Middle frontal gyrus (tissue), 1 donor: ENCODE measurements around the gene PRSS50.

Source experiments
- DNase-seq: peaks from one replicate; pipeline ENCODE4 v3.0.0-alpha.2; 2015; ENCODE audit warnings: low spot score; ENCODE audit errors: extremely low spot score

PRSS50 gene

DNA sequence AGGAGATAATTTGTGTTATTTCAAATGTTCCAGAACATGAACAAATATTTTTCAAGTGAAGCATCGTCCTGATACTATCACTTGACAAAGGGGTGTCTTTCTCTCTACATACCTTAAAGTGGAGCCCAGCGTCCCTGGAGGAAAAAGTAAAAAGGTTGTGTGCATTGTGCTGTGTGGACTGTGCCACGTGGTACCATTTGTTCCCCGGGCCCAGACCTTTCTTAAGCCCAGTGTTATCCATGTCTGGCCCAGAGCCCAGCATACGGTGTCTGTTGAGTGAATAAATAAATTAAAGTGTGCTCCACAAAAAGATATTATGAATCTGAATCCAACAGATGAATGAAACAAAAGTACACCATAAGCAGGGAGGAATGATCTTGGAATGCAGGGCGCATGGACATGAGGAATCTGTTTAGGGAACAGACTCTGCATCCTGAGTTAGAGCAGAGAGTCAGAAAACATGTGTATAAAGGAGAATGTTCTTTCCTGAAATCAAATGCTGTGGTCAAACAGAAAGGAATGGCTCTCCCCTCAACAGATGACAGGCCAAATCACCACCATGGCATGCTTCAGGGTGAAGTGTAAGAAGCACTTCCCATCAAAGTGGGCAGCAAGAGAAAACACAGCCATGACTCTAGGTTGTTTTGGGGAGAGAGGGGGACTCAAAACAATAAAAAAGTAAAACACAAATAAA lies 8.1 kb upstream of the PRSS50 start:
- DNase-seq, result no peak

DNA sequence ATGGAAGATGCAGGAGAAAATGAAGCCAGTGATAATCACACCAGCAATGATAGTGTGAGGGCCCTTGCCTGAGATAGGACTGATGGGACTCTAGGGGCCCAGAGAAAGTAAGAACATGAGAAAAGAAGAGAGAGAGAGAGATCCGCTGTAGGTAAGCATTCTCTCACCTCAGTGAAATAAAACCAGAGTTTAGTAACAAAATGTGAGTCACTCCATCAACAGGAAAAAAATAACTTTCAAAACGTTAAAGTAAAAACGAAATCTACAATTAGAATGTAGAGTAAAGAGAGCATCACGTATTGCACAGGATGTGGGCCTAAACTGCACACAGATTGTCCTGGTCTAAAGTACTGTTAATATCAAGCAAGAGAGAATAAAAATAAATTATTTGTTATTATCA lies 6.8 kb upstream of the PRSS50 start:
- DNase-seq, result no peak

DNA sequence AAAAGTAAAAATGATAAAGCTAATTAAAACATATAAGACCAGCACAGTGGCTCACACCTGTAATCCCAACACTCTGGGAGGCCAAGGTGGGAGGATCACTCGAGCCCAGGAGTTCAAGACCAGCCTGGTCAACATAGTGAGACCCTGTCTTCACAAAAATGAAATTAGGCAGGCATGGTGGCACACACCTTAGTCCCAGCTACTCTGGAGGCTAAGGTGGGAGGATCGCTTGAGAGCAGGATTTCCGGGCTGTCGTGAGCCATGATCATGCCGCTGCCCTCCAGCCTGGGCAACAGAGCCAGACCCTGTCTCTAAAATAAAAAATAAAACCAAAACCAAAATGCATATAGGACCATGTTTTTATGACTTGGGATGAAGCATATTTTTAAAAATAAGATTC lies 4.8 kb upstream of the PRSS50 start:
- DNase-seq, result no peak

DNA sequence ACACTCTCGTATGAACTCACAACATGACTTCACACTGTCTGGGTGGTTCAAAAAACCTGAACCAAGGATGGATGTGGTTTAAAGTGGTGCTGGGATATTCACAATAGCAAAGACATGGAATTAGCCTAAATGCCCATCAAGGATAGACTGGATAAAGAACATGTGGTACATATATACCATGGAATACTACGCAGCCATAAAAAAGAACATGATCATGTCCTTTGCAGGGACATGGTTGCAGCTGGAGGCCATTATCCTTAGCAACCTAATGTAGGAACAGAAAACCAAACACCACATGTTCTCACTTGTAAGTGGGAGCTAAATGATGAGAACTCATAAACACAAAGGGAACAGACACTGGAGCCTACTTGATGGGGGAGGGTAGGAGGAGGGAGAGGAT lies 3.3 kb upstream of the PRSS50 start:
- no peak for DNase-seq

DNA sequence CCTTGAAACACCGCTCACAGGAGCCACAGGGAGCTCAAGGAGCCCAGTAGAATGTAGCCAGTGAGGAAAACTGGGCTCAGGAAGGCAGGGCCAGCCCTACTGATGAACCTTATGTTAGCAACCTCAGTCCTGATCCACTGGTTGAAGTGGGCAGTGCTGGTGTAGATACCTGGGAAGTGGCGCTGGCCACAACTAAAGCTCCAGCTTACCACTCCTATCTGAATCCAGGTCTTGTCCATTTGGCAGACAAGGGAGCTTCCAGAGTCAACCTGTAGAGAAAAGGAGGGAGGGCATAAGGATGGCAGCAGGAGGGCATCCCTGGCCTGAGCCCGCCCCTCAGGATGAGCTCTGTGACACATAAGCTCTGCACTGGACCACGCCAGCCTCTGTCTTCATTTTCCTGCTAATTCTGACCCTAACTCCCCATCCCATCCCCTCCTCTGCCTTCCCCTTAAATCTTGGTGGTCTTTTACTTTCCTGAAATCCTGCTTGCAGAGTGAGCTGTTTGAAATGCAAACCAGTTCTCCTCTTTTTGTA lies 2.1 kb upstream of the PRSS50 start:
- DNase-seq, result no peak

DNA sequence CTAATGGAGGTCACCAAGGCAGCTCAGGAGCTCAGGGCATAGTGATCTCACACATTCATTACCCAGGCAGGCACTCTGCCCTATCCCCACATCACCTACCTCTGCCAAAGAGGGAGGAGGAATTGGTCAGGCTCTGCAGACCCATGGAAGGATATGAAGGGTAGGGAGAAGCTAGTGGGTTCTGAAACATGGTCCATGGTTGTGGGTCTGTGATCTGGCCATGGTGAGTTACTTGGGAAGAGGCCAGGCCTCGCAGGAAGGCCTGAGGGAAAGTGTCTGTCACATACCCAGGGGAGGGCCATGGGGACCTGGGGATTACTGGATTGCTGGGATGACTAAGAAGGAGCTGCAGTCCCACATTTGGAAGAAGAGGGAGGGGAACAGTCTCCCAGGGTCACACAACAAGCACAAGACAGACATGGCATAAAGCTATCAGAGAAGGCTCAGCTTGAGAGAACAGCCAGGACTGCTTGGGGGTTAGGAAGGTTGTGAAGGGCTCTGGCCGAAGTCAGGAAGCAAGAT lies 1.4 kb upstream of the PRSS50 start:
- no peak for DNase-seq

DNA sequence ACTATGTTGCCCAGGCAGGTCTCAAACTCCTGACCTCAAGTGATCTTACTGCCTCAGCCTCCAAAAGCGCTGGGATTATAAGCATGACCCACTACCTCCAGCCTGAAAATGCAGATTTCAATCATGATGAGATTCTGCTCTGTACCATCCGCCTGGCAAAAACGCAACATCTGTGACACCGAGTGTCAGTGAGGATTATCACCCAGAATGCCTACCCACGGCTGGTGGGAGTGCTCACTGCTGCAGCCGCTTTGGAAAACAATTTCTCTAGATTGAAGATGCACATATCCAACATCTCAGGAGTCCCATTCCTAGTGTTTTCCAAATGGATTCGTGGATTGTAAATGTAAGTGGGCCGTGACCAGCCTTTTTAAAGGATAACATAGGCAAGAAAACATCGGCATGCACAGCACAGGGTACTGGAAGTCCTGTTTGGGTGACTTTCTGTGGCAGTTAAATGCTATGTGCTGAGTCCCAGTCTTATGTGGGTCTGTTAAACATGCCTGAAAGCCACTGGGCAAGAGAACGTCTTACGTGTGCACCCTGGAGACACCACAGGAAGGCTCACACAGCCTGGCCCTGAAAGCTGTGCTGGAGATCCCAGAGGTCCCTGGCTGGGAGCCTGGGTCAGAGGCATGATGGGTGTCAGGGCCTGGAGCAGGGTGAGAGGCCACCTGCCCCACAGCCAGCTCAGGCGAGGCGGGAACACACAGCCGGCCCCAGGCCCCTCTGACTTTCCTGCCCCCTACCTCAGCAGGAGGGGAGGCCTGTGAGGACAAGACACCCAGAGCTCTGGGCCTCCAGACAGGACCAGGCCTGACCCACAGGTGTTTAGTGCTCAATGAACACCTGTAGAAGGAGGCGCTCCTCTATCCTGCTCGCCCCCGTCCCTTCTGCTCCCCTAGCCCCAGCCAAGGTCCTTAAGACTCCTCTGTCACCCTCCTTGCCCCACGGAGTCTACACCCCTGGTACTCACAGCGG lies 918 bp downstream of the PRSS50 start:
- no peak for DNase-seq

DNA sequence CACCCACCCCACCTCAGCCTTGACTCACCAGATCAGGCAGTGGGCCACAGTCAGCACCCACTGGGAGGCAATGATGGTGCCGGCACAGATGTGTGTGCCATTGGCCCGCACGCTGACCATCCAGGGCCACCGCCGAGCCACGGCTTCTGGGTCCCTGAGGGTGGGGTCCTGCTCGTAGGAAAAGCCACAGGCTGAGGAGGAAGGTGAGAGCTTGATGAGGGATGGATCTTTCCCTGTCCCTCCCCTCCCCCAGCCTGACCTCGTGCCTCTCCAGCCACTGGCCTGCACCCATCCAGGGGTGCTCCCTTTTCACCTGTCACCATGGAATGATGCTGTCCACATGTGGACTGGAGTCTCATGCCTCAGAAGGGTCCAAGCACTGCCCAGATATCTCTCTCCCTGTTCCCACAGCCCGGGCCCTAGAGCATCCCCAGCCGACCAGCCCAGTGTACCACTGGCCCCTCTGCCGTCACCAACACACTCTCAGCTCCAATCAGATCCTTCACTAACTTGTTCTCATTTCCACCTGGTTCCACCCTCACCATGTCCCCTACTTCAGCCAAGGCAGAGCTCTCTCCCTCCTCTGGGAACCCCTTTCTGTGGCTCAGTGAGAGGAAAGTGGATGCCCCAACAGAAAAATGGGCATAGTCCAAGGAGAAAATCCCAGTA lies 2.0 kb downstream of the PRSS50 start:
- no peak for DNase-seq

DNA sequence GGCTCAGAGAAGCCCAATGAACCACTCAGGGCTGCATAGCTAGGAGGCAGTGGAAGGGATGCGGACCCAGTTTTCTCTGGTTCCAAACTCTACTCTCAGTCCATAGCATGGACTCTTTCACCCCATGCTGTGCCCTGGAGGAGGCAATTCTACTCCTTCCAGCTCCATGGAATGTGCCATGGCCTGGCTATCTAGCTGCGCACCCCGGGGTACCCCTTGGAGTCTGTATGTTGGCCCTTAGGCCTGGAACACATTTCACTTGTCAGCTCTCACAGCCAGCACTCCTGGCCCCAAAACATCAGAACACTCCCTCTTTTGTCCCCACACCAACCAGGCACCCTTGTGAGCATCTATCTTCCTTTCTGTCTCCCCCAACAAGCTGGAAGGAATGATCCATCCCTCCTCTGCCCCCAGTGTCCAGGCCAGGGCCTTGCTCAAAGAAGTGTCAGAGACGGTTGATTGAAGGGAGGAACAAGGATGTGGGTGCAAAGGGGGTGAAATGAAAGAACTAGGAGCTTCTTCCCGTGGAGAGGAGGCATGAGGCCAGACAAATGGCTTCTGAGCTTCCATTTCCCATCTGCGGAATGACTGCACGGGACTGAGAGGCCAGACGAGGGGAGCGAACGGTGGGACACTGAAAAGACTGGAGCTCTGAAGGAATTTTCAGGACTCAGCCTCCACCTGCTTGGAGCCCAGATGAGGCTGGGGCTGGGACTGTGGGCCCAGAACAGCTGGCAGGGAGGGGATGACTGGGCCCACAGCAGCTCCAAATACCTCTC lies 2.8 kb downstream of the PRSS50 start:
- no peak for DNase-seq

DNA sequence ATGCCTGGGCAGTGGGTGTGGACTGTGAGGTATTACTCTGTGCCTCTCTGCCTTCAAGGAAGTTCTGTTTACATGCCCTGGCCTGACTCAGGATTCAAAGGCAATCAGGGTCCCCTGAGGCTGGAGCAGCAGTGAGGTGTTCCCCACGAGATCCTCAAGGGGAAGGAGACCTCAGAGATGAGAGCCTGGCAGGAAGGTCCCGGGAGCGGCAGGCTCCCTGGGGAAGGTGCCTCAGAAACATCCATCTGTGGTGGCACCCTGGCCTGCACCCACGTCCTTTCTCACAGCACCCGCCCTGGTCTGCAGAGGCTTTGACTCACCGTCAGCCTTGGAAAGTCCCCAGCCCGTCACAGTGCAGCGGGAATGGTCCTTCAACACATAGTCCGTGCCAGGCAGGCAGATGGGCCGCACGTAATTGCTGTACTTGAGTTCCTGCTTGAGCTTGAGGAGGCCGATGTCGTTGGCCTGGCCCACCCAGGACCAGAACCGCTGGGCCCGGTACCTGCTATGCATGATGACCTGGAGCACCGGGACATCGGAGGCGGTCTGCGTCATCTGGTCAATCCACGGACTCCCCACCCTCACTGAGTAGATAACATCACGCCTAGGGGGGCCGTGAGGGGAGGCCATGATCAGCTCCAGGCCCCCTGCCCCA lies 3.6 kb downstream of the PRSS50 start:
- DNase-seq, result no peak

DNA sequence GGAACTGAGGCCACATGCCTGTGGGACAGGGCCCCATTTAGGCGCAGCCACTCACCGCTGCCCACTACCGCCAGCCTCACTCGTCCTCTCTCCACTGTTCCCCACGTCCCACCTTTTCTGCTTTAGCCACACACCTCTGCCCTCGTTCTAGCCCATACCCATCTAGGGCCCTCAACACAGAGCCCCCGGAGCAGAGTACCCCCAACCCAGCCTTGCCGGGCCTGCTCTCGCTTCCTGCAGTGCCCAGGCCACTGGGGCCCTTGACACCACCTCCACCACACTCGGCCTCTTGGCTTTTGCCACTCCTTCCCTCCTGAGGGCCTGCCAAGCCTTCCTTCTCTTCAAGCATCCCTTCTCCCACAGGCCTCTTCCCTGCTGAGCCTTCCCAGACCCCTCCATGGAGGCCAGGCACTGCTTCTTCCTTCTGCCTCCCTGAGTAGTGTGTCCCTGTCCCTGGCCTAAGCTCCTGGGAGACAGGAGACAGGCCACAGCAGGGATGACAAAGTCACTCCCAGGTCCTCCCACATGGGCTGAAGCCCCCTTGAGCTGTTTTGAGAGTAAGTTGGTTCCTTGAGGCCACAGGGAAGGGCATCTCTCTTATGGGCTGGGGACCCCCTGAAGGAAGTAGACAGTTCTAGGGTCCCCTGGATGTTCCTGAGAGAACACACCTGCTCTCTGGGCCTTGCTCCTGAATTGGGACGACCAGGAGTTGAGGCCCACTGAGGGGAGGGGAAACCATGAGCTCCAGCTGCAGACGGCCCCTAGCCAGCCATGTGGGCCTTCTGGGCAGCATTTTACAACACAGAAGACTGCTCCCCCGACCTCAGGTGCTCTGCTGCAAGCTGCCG lies 4.4 kb downstream of the PRSS50 start:
- DNase-seq, result no peak

DNA sequence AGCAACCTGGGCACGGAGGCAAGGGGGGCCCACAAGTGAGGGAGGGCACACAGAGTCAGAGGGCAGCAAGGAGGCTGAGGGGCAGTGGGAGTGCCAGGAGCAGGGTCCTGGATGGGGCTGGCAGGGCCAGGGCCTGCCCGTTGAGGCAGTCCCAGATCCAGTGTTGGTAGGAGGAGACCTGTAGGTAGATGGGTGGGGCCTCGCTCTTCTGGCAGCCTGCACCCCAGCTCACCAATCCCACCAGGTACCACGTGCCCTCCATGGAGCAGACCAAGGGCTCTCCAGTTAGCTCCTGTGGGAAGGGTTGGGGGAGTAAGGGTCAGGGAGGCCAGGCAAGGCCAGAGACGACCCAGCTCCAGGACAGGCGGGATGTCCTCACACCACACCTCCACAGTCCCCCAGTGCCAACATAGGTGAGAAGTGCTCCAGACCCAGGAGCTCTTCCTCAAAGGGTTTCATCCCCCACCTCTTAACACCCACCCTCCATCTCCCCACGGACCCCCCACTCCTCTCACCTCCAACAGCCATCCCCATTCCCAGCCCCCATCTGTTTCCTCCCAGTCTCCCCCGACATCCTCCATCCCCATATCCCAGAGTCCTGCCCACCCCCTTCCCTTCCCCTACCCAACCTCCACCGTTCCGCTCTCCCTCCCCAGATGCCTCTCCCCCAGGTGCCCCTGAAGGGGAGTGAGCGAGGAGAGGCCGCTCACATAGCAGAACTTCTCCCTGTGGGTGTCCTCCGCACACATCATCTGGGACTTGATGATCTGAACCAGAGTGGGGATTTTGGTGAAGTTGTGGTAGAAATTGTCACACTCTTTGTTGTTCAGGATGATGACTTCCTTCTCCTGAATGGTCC lies 5.2 kb downstream of the PRSS50 start:
- no peak for DNase-seq

DNA sequence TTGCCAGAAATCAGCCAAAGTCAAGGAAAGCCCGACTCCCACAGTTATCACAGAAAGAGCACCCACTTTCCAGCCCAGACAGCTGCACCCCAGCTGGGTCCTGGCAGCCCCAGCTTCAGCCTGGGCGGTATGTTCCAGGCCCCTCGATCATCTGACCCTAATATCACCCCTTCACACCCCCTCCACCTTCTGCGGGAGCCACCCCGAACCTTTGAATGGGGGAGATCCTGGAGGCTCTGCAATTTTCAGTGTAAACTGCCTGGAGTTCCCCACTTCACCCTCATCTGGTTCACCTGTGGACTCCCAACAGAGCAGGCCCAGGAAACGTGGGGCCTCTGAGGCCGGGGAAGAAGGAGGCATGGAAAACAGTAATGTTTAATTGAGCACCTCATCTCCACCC lies 5.9 kb downstream of the PRSS50 start:
- no peak for DNase-seq

DNA sequence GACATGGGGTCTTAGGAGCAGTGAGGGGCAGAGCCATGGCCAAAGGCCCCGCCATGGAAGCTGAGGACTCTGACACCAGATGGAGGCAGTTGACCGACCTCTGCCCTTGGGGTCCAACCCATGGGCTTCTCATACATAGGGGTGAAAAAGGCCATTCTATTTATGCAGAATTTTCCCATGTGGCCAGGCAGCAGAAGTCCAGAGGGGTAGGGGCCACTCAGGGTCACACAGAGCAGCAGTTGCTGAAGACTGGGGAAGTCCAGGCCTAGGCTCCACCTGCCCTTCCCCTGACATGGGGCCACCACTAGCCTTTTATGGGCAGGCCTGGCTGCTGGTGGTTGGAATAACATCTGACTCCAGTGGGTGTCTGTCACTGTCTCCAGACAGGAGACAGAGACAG lies 6.4 kb downstream of the PRSS50 start:
- DNase-seq, result no peak

DNA sequence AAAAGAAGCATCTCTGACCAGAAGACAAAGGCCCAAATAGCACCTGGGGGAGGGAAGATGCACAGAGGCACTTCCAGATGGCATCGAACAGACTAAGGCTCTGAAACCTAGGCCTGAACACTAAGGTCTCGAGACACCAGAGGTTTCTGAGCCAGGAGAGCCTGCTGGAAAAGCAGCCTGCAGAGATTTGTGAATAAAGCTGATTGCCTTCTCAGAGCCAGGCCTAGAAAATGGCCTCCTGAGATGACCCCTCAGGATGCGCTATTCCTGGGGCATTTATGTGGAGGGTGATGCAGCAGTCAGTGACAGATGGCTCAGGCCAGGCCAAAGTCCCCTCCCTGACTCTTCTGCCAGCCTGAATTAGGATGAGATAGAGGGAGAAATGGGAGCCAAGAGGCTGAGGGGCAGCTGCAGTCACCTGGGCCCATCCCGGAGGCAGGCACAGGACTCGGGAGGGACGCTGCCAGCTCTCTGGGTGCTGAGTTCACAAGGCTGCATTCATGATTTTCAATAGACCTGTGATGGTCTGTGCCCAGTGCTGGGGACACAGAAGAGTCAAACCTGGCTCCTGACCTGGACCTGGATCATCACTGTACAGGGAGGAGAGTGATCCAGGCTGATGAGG lies 6.9 kb downstream of the PRSS50 start:
- no peak for DNase-seq

DNA sequence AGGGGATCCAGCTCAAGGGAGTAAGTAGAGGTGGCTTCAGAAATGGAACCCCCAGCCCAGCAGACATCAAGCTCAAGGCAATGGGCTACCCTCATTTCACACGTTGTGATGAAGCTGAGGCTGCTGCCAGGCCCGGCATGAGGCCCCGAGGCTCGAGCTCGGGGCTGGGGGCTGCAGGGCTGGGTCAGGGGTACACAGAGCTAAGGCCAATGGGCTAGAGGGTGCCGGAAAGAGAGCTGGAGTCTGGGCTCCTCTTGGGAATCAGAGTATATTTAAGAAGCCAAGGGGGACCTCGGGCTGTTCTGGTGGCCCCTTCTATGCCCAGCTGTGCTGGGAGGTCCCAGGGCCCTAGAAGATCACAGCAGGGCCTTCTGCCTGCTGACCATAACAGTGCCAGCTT lies 7.4 kb downstream of the PRSS50 start:
- DNase-seq, result no peak

DNA sequence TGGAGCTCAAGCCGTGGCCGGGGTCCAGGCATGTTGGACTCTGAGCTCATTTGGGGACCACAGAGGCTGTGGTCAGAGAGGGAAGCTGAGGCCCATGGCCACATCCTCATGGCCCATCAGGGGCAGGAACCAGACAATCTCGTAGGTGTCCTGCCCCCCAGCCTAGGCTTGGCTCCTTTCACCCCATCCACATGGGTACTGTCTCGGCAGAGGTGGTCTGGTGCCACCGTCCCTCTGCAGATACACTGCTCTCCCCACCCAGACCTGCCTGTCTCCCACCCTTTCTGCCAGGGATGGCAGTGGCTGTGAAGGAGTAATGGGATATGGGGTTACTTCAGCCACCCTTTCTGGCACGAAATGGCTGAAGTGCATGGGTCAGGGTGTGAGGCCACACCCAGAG lies 7.9 kb downstream of the PRSS50 start:
- DNase-seq, result no peak

DNA sequence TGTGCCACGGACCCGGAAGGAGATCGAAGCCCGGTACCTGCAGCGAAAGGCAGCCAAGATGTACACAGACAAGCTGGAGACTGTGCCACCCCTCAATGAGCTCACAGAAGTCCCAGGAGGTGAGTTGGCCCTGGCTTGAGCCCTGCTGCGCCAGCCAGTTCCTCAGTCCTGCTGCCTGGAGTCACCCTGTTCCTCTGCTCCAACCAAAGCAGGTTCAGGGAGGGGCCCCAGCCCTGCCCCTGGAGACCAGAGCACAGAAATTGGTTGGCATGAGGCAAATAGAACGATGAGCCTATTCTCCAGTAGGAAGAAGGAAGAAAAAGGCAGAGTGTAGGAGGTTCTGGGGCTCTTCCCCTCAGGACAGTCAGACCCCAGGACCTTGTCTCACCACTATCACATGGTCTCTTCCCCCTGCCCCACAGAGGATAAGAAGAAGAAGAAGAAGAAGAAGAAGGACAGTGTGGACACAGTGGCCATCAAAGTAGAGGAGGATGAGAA lies 8.5 kb downstream of the PRSS50 start:
- DNase-seq, result no peak
